Endothelial cell of umbilical vein (primary cell): ENCODE measurements around the gene MEA1.

ENCODE experiments used
- CTCF ChIP-seq, 2 donors: IDR thresholded peaks; 1 replicate in 1 of 2; 2 replicates in 1 of 2; pipeline ENCODE4 v1.5.1; 2011; ENCODE audit warnings: low read length in 2 of 2, mild to moderate bottlenecking in 2 of 2, moderate library complexity in 2 of 2, control low read depth in 1 of 2, inconsistent platforms in 1 of 2, low read depth in 1 of 2; ENCODE audit not compliant: insufficient read depth in 1 of 2; ENCODE audit errors: extremely low read depth in 1 of 2
- MAX ChIP-seq: IDR thresholded peaks from 2 replicates; pipeline ENCODE4 v1.6.1; 2011; ENCODE audit not compliant: insufficient read depth, insufficient read length
- MYC ChIP-seq: IDR thresholded peaks from one replicate; pipeline ENCODE4 v1.6.1; 2011; ENCODE audit warnings: mild to moderate bottlenecking, low read depth, low read length
- POLR2A ChIP-seq: IDR thresholded peaks from 2 replicates; pipeline ENCODE4 v1.6.1; 2012; ENCODE audit warnings: low read depth, mild to moderate bottlenecking, control low read depth, low read length
- POLR2AphosphoS5 ChIP-seq: IDR thresholded peaks from 2 replicates; pipeline ENCODE4 v1.6.1; 2012; ENCODE audit warnings: low read depth, mild to moderate bottlenecking, control low read depth, low read length, moderate library complexity; ENCODE audit not compliant: insufficient read depth

GRCh38 chr6:42969431-42969830, 44.3 kb downstream of the MEA1 start:
- TF ChIP-seq CTCF (IDR thresholded peaks at IDR 0.05; ENCODE audit: extremely low read depth in 1 of 2, insufficient read depth in 1 of 2, low read depth in 1 of 2, low read length in 2 of 2) (no peak), POLR2AphosphoS5 (no peak), POLR2A (no peak), MYC (no peak), MAX (no peak)
